CD4-positive, alpha-beta memory T cell (primary cell): ENCODE measurements around the gene SEZ6L. TPM values are rescaled to one million over a fixed set of nuclear protein-coding genes. Genes with fewer than 3 reads are reported as not detected.

Experiments used
- CTCF ChIA-PET: fragments of 350-600 bp; sonication (Branson Sonifier 250); formaldehyde crosslinking; loops from one replicate; lab custom pipeline; 2021; ENCODE audit warnings: inconsistent platforms; ENCODE audit not compliant: partially characterized antibody; lab: Charles Lee
- POLR2A ChIA-PET: fragments of 350-600 bp; sonication (Branson Sonifier 250); formaldehyde crosslinking; loops from one replicate; lab custom pipeline; 2021; ENCODE audit not compliant: partially characterized antibody; lab: Charles Lee
- DNase-seq, 5 donors: peaks; one replicate each; pipeline versions ENCODE4 v3.0.0 to v3.0.0-alpha.2; 2020 to 2022; ENCODE audit warnings: mixed read lengths in 1 of 5
- H3K27ac ChIP-seq: one replicate; pipeline ENCODE4 v1.7.0; 2013; ENCODE audit warnings: low read depth, low read length
- H3K27me3 ChIP-seq: 2 replicates; pipeline ENCODE4 v1.7.0; 2013; ENCODE audit warnings: mild to moderate bottlenecking, low read length, moderate library complexity; ENCODE audit not compliant: insufficient read depth
- H3K36me3 ChIP-seq: 2 replicates; pipeline ENCODE4 v1.7.0; 2013; ENCODE audit warnings: mild to moderate bottlenecking, low read length, moderate library complexity; ENCODE audit not compliant: insufficient read depth
- H3K4me1 ChIP-seq: 2 replicates; pipeline ENCODE4 v1.7.0; 2013; ENCODE audit warnings: mild to moderate bottlenecking, low read length, moderate library complexity; ENCODE audit not compliant: insufficient read depth
- H3K4me3 ChIP-seq, 2 donors: one replicate each; pipeline ENCODE4 v1.7.0; 2013; ENCODE audit warnings: low read length in 2 of 2, mild to moderate bottlenecking in 1 of 2
- H3K9me3 ChIP-seq, 2 donors: one replicate each; pipeline ENCODE4 v1.7.0; 2013; ENCODE audit warnings: low read length in 2 of 2, control low read depth in 1 of 2; ENCODE audit not compliant: control insufficient read depth in 1 of 2
- H3K27ac Mint-ChIP-seq, 7 donors: one replicate each; pipeline ENCODE4 v1.8.0; 2020 to 2021; ENCODE audit warnings: mixed read lengths in 7 of 7, mild to moderate bottlenecking in 6 of 7, inconsistent platforms in 3 of 7, moderate library complexity in 3 of 7
- H3K27me3 Mint-ChIP-seq, 2 donors: one replicate each; pipeline ENCODE4 v1.8.0; 2020 to 2021; ENCODE audit warnings: mixed read lengths in 2 of 2
- H3K36me3 Mint-ChIP-seq, 2 donors: one replicate each; pipeline ENCODE4 v1.8.0; 2020 to 2021; ENCODE audit warnings: mixed read lengths in 2 of 2, inconsistent platforms in 1 of 2, mild to moderate bottlenecking in 1 of 2
- H3K4me1 Mint-ChIP-seq, 4 donors: one replicate each; pipeline ENCODE4 v1.8.0; 2020 to 2021; ENCODE audit warnings: mixed read lengths in 4 of 4, mild to moderate bottlenecking in 1 of 4
- H3K4me3 Mint-ChIP-seq, 8 donors: one replicate each; pipeline ENCODE4 v1.8.0; 2020 to 2021; ENCODE audit warnings: mixed read lengths in 8 of 8, mild to moderate bottlenecking in 7 of 8, moderate library complexity in 6 of 8, inconsistent platforms in 3 of 8
- H3K9me3 Mint-ChIP-seq, 8 donors: one replicate each; pipeline ENCODE4 v1.8.0; 2020 to 2021; ENCODE audit warnings: mixed read lengths in 8 of 8, mild to moderate bottlenecking in 5 of 8, inconsistent platforms in 3 of 8, moderate library complexity in 1 of 8
- intact Hi-C: fragments of 100-400 bp; cut with micrococcal nuclease; formaldehyde crosslinking; loops from one replicate; pipeline ENCODE4 v1.15.1; 2023
- polyA plus RNA-seq, 2 donors: library from polyadenylated mRNA; unstranded; fragments of 300-500 nt; fragmentation: Illumina TruSeq; gene quantifications; one replicate each; pipeline ENCODE4 v1.2.3, GENCODE V29; 2021
- total RNA-seq, 2 experiments: library from RNA; stranded (reverse); gene quantifications; one replicate each; pipeline ENCODE4 v1.2.3, GENCODE V29; 2021

Gene SEZ6L
- total and polyA plus RNA-seq, 4 experiments from 2014 or later, result not detected

DNA sequence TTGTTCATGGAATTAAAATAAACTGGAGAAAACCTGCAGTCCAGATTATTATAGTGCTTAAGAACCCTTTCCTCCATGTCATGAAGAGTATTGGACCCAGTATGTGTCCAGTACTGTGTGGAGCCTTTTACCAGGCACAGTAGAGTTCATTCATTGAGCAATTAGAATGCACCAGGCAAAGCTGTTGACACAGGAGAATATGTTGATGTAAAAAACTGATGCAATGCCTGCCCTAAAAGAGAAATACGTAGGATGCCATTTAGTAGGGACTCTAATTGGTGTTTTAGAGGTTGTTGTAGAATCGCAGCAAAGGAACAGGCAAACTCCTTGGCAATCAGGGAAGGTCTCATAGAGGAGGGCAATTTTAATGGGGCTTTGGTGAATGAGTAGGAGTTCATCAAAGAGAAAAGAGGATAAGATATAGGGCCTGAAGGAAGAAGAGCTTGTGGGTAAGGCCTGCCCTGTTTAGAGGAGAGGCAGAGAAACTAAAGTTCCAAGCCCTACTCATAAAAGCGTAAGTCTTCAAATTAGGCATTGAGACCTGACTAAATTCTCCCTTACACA, 126.4 kb downstream of the SEZ6L start:
- ChIA-PET CTCF (interaction anchor here (0.8 kb wide), 1 partner anchor 9 kb away, joined by 3 read pairs; no protein-coding TSS in a partner anchor), POLR2A (no interaction called here)
- H3K4me3 ChIP-seq, result no peak overlapping the region
- Mint-ChIP-seq H3K36me3 (no peaks in the 10 kb centered on the region), H3K9me3 (no peaks in the 10 kb centered on the region), H3K4me1 (peaks cover 10 to 15% (median 13%) of the 10 kb centered on the region in 4 donors), H3K27ac (no peak overlapping the region), H3K4me3 (no peak overlapping the region), H3K27me3 (peaks cover 0 to under 1% of the 10 kb centered on the region in 2 donors)
- no peaks in the 10 kb centered on the region for H3K36me3 ChIP-seq
- no peak overlapping the region for H3K27ac ChIP-seq
- no peaks in the 10 kb centered on the region for H3K9me3 ChIP-seq
- no peak for DNase-seq
- no peaks in the 10 kb centered on the region for H3K27me3 ChIP-seq
- peaks cover 12% of the 10 kb centered on the region for H3K4me1 ChIP-seq
- intact Hi-C loops, result no loop called here

DNA sequence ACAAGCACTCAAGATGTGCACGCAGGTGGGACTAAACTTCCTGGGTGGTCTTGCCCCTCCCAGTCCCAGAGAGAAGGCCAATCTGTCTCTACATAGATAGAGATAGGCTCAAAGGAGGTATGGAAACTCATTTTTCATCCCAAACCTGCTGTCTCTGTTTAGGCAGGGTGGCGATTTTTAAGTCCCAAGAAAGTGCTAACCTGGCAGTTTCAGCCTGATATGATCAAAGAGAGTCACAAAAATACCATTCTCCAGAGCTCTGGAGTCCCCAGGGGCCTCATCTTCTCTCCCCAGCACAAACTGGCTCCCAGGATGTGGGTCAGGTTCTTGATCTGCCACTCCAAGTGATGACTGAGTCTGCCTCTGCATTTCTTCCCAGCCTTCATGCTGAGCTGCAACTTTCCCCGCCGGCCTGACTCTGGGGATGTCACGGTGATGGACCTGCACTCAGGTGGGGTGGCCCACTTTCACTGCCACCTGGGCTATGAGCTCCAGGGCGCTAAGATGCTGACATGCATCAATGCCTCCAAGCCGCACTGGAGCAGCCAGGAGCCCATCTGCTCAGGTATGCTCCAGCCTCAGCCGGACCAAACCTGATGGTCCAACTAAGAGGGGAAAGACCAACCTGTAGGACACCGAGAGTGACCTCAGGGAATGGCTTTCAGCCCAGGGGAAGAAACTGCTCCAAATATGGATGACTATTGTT, 129.5 kb downstream of the SEZ6L start:
- Histone ChIP-seq H3K27me3 (peaks cover 3% of the 10 kb centered on the region), H3K4me1 (peaks cover 12% of the 10 kb centered on the region), H3K9me3 (no peaks in the 10 kb centered on the region), H3K36me3 (no peaks in the 10 kb centered on the region), H3K4me3 (no peak overlapping the region), H3K27ac (no peak overlapping the region)
- ChIA-PET CTCF (no interaction called here), POLR2A (no interaction called here)
- Mint-ChIP-seq H3K27ac (peak overlapping the region in 1 of 7 donors; percentile 25), H3K4me3 (no peak overlapping the region), H3K27me3 (peaks cover 6 to 10% of the 10 kb centered on the region in 2 donors), H3K4me1 (peaks cover 10 to 15% (median 13%) of the 10 kb centered on the region in 4 donors), H3K36me3 (no peaks in the 10 kb centered on the region), H3K9me3 (peaks cover 0 to 1% (median 0%) of the 10 kb centered on the region in 8 donors)
- no peak for DNase-seq
- intact Hi-C loops, result no loop called here

DNA sequence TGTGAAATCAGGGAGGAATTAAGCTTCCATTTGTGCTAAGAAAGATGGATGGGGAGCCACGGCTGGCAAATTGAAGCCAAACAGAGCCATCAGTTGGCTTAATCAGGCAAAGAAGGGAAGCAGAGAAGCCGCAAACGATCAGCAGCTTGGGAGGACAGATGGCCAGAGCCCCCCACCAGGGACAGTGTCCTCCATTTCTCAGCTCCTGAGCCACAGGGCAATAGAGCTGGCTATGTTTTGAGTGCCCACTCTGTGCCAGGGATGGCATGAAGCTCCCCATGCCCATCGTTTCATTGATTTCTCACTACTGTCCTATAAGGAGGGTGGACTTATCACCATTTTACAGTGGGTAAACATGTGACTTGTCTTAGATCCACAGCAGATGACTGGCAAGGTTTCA, 133.5 kb downstream of the SEZ6L start:
- H3K4me3 ChIP-seq, result no peak overlapping the region
- ChIA-PET POLR2A (no interaction called here), CTCF (interaction anchor here (1.3 kb wide), 1 partner anchor 28 kb away, joined by 4 read pairs; no protein-coding TSS in a partner anchor)
- H3K36me3 Mint-ChIP-seq, result no peaks in the 10 kb centered on the region
- H3K36me3 ChIP-seq, result no peaks in the 10 kb centered on the region
- H3K27ac ChIP-seq, result no peak overlapping the region
- peaks cover 16 to 20% of the 10 kb centered on the region in 2 donors for H3K27me3 Mint-ChIP-seq
- no peaks in the 10 kb centered on the region for H3K9me3 ChIP-seq
- H3K9me3 Mint-ChIP-seq, result peaks cover 0 to 1% (median 0%) of the 10 kb centered on the region in 8 donors
- H3K4me1 ChIP-seq, result no peaks in the 10 kb centered on the region
- peaks cover 3% of the 10 kb centered on the region for H3K27me3 ChIP-seq
- intact Hi-C loops, result no loop called here
- no peak for DNase-seq
- no peak overlapping the region for H3K27ac Mint-ChIP-seq
- H3K4me1 Mint-ChIP-seq, result no peaks in the 10 kb centered on the region
- H3K4me3 Mint-ChIP-seq, result no peak overlapping the region

DNA sequence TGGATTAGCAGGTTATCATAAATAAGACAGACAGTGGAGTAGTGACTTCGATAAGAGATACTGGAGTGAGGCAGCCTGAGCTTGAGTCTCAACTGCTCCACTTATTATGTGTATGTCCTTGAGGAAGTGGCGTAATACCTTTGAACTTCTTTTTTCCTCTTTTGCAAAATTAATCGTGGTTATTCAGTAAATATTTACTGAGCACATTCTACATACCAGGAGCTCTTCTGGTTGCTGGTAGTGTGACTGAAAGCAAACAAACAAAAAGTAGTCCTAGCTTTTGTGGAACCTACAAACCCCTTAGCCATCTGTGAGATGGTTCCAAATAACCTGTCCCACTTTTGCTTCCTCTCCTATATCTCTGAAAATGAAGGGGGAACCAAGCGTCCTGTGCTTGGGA, 134.2 kb downstream of the SEZ6L start:
- H3K4me1 Mint-ChIP-seq, result no peaks in the 10 kb centered on the region
- no peak overlapping the region for H3K4me3 Mint-ChIP-seq
- peaks cover 19 to 25% of the 10 kb centered on the region in 2 donors for H3K27me3 Mint-ChIP-seq
- Histone ChIP-seq H3K27me3 (peaks cover 3% of the 10 kb centered on the region), H3K9me3 (no peaks in the 10 kb centered on the region), H3K4me3 (no peak overlapping the region), H3K36me3 (no peaks in the 10 kb centered on the region), H3K4me1 (no peaks in the 10 kb centered on the region), H3K27ac (no peak overlapping the region)
- POLR2A ChIA-PET, result interaction anchor here (0.7 kb wide), 1 partner anchor 9 kb away, joined by 4 read pairs; no protein-coding TSS in a partner anchor
- H3K9me3 Mint-ChIP-seq, result peaks cover 0 to 1% (median 0%) of the 10 kb centered on the region in 8 donors
- no peak for DNase-seq
- intact Hi-C loops, result no loop called here
- CTCF ChIA-PET, result interaction anchor here (1.3 kb wide), 1 partner anchor 27 kb away, joined by 4 read pairs; no protein-coding TSS in a partner anchor
- no peak overlapping the region for H3K27ac Mint-ChIP-seq
- H3K36me3 Mint-ChIP-seq, result no peaks in the 10 kb centered on the region

DNA sequence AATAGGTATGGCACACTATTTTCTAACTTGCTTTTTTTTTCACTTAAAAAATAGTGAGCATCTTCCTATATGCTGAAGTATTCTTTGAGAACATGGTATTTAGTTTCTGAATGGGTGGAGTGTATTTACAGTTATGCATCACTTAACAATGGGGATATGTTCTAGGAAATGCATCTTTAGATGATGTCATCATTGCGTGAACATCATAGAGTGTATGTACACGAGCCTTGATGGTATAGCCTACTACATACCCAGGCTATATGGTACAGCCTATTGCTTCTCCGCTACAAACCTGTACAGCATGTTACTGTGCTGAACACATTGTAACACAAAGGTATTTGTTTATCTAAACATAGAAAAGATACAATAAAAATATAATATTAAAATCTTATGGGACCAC, 135.5 kb downstream of the SEZ6L start:
- intact Hi-C loops, result no loop called here
- Histone ChIP-seq H3K27ac (no peak overlapping the region), H3K9me3 (no peaks in the 10 kb centered on the region), H3K36me3 (no peaks in the 10 kb centered on the region), H3K4me3 (no peak overlapping the region), H3K27me3 (peaks cover 3% of the 10 kb centered on the region), H3K4me1 (no peaks in the 10 kb centered on the region)
- no peaks in the 10 kb centered on the region for H3K36me3 Mint-ChIP-seq
- ChIA-PET CTCF (no interaction called here), POLR2A (no interaction called here)
- H3K4me3 Mint-ChIP-seq, result no peak overlapping the region
- peaks cover 0 to 3% (median 0%) of the 10 kb centered on the region in 8 donors for H3K9me3 Mint-ChIP-seq
- H3K27ac Mint-ChIP-seq, result no peak overlapping the region
- H3K27me3 Mint-ChIP-seq, result peaks cover 19 to 29% of the 10 kb centered on the region in 2 donors
- no peak for DNase-seq
- no peaks in the 10 kb centered on the region for H3K4me1 Mint-ChIP-seq

DNA sequence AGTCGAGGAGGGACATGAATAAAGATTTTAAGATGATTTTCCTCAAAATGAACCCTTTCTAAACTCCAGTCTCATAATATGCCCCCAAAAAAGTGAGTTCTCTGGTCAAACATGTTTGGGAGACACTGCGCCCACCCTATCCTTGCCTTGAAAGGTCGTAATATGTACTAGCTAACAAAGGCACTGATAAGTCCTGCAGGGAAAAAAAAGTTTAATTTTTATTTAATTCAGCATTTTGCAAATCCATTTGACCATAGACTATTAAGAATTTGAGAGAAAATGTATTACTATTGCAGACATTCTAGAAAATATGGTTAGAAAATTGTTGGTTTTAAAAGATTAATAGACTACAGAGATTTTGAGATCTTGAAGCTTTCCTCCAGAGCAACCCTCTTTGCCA, 139.2 kb downstream of the SEZ6L start:
- ChIA-PET CTCF (no interaction called here), POLR2A (no interaction called here)
- no peak overlapping the region for H3K4me3 ChIP-seq
- H3K27me3 ChIP-seq, result no peaks in the 10 kb centered on the region
- DNase-seq, result no peak
- intact Hi-C loops, result no loop called here
- Mint-ChIP-seq H3K27ac (no peak overlapping the region), H3K27me3 (peaks cover 12 to 28% of the 10 kb centered on the region in 2 donors), H3K9me3 (peaks cover 0 to 3% (median 0%) of the 10 kb centered on the region in 8 donors), H3K4me3 (no peak overlapping the region), H3K4me1 (no peaks in the 10 kb centered on the region), H3K36me3 (no peaks in the 10 kb centered on the region)
- no peak overlapping the region for H3K27ac ChIP-seq
- no peaks in the 10 kb centered on the region for H3K36me3 ChIP-seq
- no peaks in the 10 kb centered on the region for H3K4me1 ChIP-seq
- no peaks in the 10 kb centered on the region for H3K9me3 ChIP-seq

DNA sequence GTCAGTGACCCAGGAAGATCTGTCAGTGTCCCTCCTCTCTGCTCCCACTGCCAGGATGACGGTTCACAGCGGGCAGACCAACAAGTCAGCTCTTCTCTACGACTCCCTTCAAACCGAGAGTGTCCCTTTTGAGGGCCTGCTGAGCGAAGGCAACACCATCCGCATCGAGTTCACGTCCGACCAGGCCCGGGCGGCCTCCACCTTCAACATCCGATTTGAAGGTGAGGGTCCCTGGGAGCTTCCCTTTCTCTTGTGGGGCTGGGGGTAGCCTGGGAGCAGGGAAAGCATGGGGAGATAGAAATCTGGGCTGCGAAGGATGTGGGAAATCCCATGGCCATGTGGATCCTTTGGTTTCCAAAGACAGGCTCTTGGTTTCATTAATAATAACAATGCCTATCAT, 141.4 kb downstream of the SEZ6L start:
- CTCF ChIA-PET, result no interaction called here
- peaks cover 12 to 21% of the 10 kb centered on the region in 2 donors for H3K27me3 Mint-ChIP-seq
- H3K9me3 Mint-ChIP-seq, result peaks cover 0 to 3% (median 0%) of the 10 kb centered on the region in 8 donors

More for the DNA sequence above, 141.4 kb downstream of the SEZ6L start:
- Histone ChIP-seq H3K36me3 (no peaks in the 10 kb centered on the region), H3K27ac (no peak overlapping the region), H3K9me3 (no peaks in the 10 kb centered on the region), H3K4me1 (no peaks in the 10 kb centered on the region), H3K27me3 (no peaks in the 10 kb centered on the region), H3K4me3 (no peak overlapping the region)
- Mint-ChIP-seq H3K4me1 (no peaks in the 10 kb centered on the region), H3K4me3 (no peak overlapping the region), H3K36me3 (no peaks in the 10 kb centered on the region), H3K27ac (no peak overlapping the region)
- POLR2A ChIA-PET, result no interaction called here
- DNase-seq, result no peak
- intact Hi-C loops, result no loop called here
